AG10803 (cell line): ENCODE results near the gene H6PD.

Experiments
- DNase-seq: peaks from one replicate; pipeline ENCODE4 v3.0.0; 2010; ENCODE audit warnings: low read depth
- H3K4me3 ChIP-seq: 2 replicates; pipeline ENCODE4 v1.5.1; 2011; ENCODE audit warnings: mild to moderate bottlenecking, low read length, control low read depth
- CTCF ChIP-seq: conservative IDR thresholded peaks from 2 replicates; pipeline ENCODE4 v1.5.1; 2011; ENCODE audit warnings: mild to moderate bottlenecking, low read length, control low read depth, inconsistent platforms

H6PD gene

GRCh38 chr1:9256332-9256731 lies 21.8 kb downstream of the H6PD start:
- no peak for DNase-seq
- TF ChIP-seq CTCF = no peak
- no peak overlapping the region for H3K4me3 ChIP-seq

- TF ChIP-seq CTCF = no peak
- H3K4me3 ChIP-seq = no peak overlapping the region
- DNase-seq = no peak
Measured at GRCh38 chr1:9257851-9258250, 23.3 kb downstream of the H6PD start.

GRCh38 chr1:9258629-9259028 lies 24.1 kb downstream of the H6PD start:
- TF ChIP-seq CTCF = no peak
- DNase-seq = no peak
- H3K4me3 ChIP-seq = no peak overlapping the region

GRCh38 chr1:9260059-9260766 lies 25.6 kb downstream of the H6PD start:
- no peak overlapping the region for H3K4me3 ChIP-seq
- TF ChIP-seq CTCF = no peak
- peak; percentile 26 for DNase-seq

GRCh38 chr1:9261496-9261895 lies 26.9 kb downstream of the H6PD start:
- no peak for DNase-seq
- no peak for TF ChIP-seq CTCF

GRCh38 chr1:9262096-9262986 lies 27.8 kb downstream of the H6PD start:
- DNase-seq = no peak
- H3K4me3 ChIP-seq = no peak overlapping the region

More at GRCh38 chr1:9261496-9261895, 26.9 kb downstream of the H6PD start:
- no peak overlapping the region for H3K4me3 ChIP-seq

More at GRCh38 chr1:9262096-9262986, 27.8 kb downstream of the H6PD start:
- no peak for TF ChIP-seq CTCF
